GM19468 (cell line): ENCODE data around the gene IBTK.
"Not testable (repeated sequence)": the region's sequence is repeated elsewhere in the genome, so short reads cannot be mapped to it uniquely, and the experiment has no call there.

Experiments
- ATAC-seq: cut with Tn5 transposase; IDR thresholded peaks from one replicate; pipeline ENCODE4 v1.9.1; 2021; ENCODE audit warnings: mild to moderate bottlenecking, moderate library complexity, moderate number of reproducible peaks; ENCODE audit not compliant: unreplicated experiment; ENCODE audit errors: extremely low read depth

The IBTK gene, protein sequence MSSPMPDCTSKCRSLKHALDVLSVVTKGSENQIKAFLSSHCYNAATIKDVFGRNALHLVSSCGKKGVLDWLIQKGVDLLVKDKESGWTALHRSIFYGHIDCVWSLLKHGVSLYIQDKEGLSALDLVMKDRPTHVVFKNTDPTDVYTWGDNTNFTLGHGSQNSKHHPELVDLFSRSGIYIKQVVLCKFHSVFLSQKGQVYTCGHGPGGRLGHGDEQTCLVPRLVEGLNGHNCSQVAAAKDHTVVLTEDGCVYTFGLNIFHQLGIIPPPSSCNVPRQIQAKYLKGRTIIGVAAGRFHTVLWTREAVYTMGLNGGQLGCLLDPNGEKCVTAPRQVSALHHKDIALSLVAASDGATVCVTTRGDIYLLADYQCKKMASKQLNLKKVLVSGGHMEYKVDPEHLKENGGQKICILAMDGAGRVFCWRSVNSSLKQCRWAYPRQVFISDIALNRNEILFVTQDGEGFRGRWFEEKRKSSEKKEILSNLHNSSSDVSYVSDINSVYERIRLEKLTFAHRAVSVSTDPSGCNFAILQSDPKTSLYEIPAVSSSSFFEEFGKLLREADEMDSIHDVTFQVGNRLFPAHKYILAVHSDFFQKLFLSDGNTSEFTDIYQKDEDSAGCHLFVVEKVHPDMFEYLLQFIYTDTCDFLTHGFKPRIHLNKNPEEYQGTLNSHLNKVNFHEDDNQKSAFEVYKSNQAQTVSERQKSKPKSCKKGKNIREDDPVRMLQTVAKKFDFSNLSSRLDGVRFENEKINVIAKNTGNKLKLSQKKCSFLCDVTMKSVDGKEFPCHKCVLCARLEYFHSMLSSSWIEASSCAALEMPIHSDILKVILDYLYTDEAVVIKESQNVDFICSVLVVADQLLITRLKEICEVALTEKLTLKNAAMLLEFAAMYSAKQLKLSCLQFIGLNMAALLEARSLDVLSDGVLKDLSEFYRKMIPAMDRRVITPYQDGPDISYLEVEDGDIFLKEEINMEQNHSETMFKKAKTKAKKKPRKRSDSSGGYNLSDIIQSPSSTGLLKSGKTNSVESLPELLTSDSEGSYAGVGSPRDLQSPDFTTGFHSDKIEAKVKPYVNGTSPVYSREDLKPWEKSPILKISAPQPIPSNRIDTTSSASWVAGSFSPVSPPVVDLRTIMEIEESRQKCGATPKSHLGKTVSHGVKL (N-terminal part only)

DNA sequence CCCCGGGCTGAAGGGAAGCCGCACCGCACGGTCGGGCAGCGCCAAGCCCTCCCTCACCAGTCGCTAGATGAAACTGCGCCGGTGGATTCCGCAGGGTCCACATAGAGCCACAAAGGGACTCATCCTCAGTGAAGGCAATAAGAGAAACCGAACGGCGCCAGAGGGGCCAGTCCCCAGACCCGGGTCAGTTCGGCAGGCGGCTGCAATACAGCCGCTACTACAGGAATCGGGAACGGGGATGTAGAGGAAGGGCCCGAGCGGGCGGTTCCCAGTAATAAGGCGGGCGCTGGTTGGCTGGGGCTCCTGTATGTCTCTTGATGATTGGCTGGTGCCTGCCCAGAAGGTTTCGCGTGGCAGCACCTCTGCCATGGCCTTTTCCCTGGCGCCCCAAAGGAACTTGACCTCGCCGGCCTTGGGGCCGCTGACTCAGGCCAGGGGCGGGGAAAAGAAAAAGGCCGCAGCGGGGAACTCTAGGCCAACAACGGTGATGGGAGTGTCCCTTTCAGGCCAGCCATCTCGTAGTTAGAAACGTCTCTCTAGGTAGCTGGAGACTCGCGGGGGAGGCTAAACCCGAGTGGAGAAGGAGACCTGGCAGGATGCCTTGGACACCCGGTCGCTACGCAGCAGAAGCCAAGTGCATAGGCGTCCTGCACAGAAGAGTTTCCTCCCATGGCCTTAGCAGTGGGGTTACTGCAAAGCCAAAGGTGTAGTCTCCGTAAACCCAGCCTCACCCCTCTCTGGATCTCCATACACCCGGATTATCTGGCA lies at the start of gene IBTK:
Gene IBTK (minus strand): TSS at position 240 of the 768 bp plus-strand sequence. CDS start 7,258 bp downstream, outside the sequence.
- ATAC-seq: peak; percentile 90

DNA sequence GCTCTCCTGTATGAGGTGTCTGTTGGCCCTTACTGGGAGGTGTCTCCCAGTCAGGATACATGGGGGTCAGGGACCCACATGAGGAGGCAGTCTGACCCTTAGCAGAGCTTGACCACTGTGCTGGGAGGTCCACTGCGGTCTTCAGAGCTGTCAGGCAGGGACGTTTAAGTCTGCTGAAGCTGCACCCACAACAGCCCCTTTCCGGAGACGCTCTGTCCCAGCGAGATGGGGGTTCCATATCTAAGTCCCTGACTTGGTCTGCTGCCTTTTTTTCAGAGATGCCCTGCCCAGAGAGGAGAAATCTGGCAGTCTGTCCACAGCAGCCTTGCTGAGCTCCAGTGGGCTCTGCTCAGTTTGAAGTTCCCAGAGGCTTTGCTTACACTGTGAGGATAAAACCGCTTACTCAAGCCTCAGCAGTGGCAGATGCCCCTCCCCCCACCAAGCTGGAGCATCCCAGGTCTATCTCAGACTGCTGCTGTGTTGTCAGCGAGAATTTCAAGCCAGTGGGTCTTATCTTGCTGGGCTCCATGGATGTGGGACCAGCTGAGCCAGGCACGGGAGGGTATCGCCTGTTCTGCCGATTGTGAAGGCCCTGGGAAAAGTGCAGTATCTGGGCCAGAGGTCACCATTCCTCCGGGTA lies 36.3 kb upstream of the IBTK start:
- ATAC-seq: no peak

DNA sequence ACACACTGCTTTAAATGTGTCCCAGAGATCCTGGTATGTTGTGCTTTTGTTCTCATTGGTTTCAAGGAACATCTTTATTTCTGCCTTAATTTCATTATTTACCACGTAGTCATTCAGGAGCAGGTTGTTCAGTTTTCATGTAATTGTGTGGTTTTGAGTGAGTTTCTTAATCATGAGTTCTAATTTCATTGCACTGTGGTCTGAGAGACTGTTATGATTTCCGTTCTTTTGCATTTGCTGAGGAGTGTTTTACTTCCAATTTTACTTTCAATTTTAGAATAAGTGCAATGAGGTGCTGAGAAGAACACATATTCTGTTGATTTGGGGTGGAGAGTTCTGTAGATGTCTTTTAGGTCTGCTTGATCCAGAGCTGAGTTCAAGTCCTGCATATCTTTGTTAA lies 34.0 kb upstream of the IBTK start:
- not testable (repeated sequence) for ATAC-seq

DNA sequence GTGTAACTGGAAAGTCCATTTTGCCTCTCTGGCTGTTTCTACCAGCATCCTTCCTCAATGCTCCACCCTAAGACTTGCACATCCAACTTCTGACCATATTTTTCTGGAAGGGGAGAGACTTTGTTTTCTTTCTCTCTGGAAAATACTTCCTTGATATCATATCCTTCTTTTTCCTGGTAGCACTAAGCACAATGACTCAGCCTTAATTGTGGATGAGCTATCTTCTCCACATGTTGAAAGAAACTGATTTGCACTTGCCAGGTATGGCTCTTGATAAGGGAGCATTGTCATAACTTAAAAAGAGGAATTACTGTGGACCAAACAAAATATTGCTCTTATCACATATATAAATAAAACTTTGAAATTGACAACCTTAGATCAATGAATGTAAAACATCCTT lies 30.1 kb upstream of the IBTK start:
- ATAC-seq: no peak

DNA sequence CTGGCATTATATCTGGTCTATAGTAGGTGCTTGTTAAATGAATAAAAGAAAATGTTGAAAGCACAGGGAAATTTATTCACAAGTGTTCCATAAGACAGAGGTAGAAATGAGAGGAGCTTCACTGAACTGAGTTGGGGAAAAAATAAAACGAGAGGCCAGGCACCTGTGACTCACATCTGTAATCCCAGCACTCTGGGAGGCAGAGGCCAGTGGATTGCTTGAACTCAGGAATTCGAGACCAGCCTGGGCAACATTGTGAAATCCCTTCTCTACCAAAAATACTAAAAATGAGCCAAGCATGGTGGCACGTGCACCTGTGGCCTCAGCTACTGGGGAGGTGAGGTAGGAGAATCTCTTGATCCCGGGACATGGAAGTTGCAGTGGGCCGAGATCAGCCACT lies 28.1 kb upstream of the IBTK start:
- no peak for ATAC-seq

DNA sequence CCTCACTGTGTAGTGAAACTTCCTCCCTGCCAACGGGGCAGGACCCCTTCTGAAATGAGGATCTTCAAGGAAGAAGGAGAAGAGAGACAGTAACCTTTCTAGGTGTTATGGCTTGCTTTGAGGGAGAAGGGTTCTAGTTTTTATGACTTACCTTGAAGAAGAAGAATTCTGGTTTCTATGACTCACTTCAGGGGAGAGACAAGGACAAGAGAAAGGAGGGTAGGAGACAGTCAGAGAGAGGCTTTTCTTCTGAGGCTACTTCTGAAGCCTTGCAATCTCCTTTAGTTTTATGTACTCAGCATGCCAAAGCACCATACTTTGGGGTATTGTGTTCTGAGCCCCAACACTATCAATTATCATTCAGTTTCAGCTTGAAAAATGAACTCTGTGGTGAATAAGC lies 25.8 kb upstream of the IBTK start:
- ATAC-seq: no peak

DNA sequence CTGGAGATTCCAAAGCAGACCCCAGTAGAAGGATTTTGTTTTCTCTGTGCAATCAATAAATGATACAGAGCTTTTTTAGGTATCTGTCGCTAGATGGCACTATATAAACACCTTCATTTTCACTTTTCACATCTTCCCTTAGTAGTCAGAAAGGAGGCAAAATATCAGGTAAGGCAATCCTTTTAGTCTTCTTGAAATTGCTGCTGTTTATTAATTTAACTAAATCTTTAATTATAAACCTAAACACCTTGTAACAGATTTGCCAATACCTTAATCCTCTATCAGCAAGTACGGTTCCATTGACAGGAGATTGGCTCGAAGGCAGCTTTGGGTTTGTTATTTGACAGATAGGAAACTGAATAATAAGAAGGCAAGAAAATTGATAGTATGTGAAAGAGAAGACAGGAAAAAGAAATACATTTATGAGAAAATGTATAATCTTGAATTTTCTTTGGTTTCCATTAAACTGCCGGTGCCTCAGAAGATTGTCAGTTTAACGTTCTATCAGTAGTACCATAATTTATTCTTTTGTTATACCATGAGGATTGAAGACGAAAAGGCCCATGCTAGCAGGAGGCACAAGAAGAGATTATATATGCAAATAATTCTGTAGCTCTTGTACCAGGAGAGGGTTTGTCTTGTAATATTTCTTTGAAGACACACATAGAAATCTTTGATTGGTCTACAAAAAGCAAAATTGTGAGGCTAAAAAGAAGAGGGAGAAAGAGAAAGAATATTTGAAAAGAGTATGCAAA lies 23.5 kb upstream of the IBTK start:
- ATAC-seq: no peak

DNA sequence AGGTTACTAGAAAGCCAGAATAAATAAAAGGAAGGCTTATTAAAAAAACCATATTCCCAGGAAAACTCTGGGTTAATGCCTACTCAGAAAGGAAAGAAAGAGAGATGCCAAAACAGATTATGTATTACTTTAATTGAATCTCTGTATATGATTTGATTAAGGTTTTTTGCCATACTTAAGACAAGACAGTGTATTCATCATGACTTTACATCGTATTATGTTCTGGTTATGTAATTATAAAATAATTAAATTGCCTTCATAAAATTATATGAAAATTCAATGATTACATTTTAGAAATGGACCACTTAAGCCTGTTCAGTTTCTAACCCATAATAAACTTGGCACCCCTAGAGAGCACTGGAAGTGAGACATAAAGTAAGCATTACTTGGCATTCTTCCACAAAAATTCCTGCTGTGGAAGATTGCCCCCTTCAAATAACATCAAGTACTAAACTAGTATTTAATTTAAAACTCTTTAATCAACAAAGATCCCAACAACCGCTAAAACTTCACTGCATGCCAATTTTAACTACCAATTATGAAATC lies 20.8 kb upstream of the IBTK start:
- ATAC-seq: no peak

DNA sequence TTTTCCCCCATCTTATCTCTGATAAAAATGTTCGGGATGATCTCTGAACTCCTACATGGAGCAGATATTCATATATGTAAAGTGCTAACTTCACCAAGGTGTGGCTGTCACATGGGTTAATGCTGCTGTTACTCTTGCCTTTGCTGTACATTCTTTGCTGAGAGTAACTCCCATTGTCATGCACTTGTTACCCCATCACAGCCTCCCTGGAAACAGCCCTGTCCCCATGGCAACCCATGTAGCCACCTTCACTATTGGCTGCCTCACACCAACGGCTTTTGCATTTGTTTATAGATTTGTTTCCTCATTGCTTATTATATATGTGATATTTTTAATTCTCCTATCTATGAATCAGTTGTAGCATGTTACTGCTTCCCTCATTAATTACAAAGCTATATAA lies 17.3 kb upstream of the IBTK start:
- ATAC-seq: no peak

DNA sequence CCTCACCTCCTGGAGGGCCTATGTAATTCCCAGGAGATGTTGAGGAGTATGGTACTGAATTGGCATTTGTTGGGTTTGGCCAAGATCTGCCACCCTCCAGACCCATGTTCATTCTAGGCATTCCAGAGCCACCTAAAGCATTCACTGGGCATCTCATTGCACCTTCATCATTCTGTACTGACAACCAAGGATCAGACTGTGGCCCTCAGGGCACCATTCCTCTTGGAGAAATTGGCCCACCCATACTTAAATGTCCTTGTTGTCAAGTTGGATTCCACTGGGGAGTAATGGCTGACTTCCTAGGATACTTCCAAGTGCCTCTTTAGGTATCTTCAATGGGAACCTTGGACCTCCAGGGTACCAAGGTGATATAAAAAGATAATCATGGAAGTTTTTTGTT lies 16.8 kb upstream of the IBTK start:
- no peak for ATAC-seq

DNA sequence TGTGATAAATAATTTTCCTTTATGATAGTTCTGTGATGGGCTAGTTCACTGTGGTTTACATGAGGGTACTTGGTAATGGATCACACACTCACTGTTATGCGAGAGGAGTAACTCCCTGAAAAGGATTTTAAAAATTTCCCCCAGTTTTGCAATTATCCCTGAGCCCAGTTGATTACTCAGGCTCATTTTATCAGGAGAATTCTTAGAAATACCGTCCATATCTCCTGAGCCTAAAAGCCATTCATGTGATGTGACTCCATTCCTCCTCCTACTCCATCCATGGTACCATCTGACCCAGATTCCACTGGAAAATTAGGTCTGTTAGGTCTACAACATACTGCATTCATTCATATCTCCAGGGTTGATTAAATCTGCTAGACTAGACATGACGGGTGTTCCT lies 16.4 kb upstream of the IBTK start:
- no peak for ATAC-seq

DNA sequence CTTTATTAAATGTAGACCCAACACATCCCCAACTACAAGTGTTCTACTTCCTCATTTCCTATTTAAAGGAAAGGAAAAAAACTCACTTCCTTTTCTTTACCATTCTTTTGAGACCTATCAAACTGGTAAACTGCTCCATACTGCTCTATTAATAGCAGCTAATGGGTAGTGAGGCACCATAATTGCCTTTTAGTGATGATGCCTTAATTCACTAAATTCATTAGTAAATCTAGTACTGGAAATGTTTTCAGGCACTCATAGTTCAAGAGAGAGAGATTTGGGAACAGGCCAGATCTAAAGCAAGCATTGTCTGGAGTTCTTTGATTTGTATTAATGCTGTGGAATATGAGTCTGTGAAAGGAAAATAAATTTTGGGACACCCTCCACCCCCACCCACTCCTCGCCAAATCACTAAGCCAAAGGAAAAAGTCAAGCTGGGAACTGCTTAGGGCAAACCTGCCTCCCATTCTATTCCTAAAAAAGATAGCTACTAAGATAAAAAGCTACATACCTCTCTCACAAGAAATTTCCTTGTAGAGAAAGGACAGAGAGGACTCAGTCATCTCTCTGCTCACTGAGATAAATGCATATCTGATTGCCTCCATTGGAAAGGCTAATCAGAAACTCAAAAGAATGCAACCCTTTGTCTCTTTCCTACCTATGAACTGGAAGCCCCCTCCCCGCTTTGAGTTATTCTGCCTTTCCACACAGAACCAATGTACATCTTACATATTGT lies 13.6 kb upstream of the IBTK start:
- no peak for ATAC-seq

DNA sequence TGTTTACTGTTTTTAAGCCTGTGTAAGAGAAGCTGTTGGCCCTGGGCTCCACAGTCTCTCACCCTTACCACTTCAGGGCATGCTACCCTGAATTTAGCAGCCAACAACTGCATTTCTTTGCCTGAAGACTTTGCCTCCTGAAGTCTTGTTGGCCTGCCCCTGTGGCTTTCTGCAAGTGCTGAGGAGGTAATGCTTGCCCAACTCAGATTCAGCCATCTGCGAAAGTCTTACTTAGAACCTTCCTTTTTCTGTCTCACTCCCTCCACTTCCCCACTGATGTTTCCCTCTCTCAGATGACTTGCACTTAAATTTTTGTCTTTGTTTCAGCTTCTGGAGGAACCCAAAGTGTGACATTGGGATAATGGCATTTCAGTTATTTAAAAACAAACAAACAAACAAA lies 11.8 kb upstream of the IBTK start:
- ATAC-seq: no peak

DNA sequence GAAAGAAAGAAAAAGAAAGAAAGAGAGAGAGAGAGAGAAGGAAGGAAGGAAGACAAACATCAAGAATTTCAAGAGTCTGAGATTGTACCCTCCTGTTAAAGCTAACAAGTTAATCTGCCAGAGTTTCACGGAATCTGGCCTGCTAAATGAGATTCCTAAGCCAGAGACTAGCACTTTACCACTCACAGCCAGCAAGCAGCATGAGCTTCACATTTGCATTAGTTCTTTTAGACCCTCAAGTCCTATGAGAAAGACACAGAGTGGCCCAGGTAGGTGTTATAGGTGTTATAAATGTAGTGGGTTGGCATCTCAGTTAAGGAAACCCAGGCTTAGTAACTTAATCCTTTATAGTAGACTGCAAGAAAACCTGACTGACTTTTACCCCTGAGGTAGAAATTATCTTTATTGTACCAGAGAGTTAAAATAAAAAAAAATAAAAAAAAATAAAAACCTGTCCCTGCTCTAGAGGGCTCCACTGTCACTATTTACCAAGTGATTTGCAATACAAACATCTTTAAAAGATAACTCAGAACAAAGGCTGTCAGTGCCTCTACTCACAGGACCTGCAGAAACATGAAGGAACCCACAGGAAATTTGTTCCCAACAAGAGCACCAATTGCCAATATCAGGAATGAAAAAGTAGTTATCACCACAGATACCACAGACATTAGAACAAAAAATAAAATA lies 9.7 kb upstream of the IBTK start:
- no peak for ATAC-seq

DNA sequence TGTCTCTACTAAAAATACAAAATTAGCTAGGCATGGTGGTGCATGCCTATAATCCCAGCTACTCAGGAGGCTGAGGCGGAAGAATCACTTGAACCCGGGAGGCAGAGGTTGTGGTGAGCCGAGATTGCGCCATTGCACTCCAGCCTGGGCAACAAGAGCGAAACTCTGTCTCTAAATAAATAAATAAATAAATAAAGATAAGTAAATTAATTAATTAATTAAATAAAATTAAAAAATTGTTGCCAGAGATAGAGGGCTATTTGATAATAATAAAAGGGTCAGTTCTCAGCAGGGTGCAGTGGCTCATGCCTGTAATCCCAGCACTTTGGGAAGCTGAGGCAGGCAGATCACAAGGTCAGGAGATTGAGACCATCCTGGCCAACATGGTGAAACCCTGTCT lies 7.2 kb upstream of the IBTK start:
- ATAC-seq: not testable (repeated sequence)

DNA sequence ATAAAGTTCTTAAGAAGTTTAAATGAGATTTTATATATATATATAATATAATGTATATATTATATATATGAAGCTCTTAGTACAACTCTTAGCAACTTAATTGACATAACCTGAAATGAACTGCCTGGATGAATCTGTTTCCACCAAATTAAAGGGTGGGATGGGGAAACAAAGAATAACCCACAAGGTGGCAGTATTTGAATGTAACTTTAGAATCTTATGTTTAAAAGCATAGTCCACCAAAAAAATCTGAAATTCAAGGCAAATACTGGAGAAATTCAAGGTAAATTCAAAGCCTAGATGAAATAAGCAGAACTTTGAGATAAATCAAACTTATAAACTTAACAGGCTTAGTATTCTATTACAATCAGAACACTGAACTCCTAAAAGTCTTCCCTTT lies 4.4 kb upstream of the IBTK start:
- ATAC-seq: no peak
